Skeletal muscle tissue (tissue), 4 donors: ENCODE results near the gene MAP2K5. TPM values are rescaled to one million over a fixed set of nuclear protein-coding genes. Genes with fewer than 3 reads are reported as not detected.

Source experiments
- H3K27ac ChIP-seq: one replicate; pipeline ENCODE4 v1.7.0; 2013; ENCODE audit warnings: mild to moderate bottlenecking, low read depth, low read length, inconsistent platforms
- H3K27me3 ChIP-seq, 3 donors: one replicate each; pipeline ENCODE4 v1.7.0; 2013; ENCODE audit warnings: low read length in 3 of 3; ENCODE audit not compliant: control insufficient read depth in 3 of 3, insufficient read depth in 3 of 3
- H3K36me3 ChIP-seq, 3 donors: one replicate each; pipeline ENCODE4 v1.7.0; 2013; ENCODE audit warnings: low read length in 3 of 3; ENCODE audit not compliant: control insufficient read depth in 3 of 3, insufficient read depth in 3 of 3
- H3K4me1 ChIP-seq, 3 donors: one replicate each; pipeline ENCODE4 v1.7.0; 2013; ENCODE audit warnings: low read length in 3 of 3, mild to moderate bottlenecking in 3 of 3; ENCODE audit not compliant: control insufficient read depth in 3 of 3, insufficient read depth in 3 of 3
- H3K4me3 ChIP-seq, 3 donors: one replicate each; pipeline ENCODE4 v1.7.0; 2013; ENCODE audit warnings: low read length in 3 of 3
- H3K9ac ChIP-seq, 3 donors: one replicate each; pipeline ENCODE4 v1.7.0; 2013; ENCODE audit warnings: low read length in 3 of 3, mild to moderate bottlenecking in 3 of 3, moderate library complexity in 2 of 3, low read depth in 1 of 3
- H3K9me3 ChIP-seq, 3 donors: one replicate each; pipeline ENCODE4 v1.7.0; 2013; ENCODE audit warnings: low read length in 3 of 3; ENCODE audit not compliant: control insufficient read depth in 3 of 3
- total RNA-seq: library from RNA; depleted of rRNA; stranded (reverse); fragments of >200 nt; gene quantifications from one replicate; pipeline ENCODE4 v1.2.3, GENCODE V29; 2014
- donor health status: Osteomylitis.

Gene MAP2K5
- total RNA-seq, 1 donor from 2014 or later, result 19.3 TPM

GRCh38 chr15:67723294-67724024 is 181.0 kb downstream of the MAP2K5 start:
- Histone ChIP-seq H3K36me3 (no peaks in the 10 kb centered on the region), H3K27ac (no peak overlapping the region), H3K9me3 (no peaks in the 10 kb centered on the region), H3K27me3 (no peaks in the 10 kb centered on the region), H3K9ac (no peak overlapping the region), H3K4me3 (no peak overlapping the region), H3K4me1 (no peaks in the 10 kb centered on the region)

- Histone ChIP-seq H3K9ac (no peak overlapping the region), H3K27ac (no peak overlapping the region), H3K9me3 (no peaks in the 10 kb centered on the region), H3K36me3 (no peaks in the 10 kb centered on the region), H3K4me1 (no peaks in the 10 kb centered on the region), H3K4me3 (no peak overlapping the region), H3K27me3 (no peaks in the 10 kb centered on the region)
Observed at GRCh38 chr15:67724691-67725375, 182.3 kb downstream of the MAP2K5 start.

- no peak overlapping the region for H3K9ac ChIP-seq
- no peak overlapping the region for H3K4me3 ChIP-seq
- no peaks in the 10 kb centered on the region for H3K36me3 ChIP-seq
- no peaks in the 10 kb centered on the region for H3K9me3 ChIP-seq
- H3K27ac ChIP-seq, result no peak overlapping the region
- H3K27me3 ChIP-seq, result no peaks in the 10 kb centered on the region
- H3K4me1 ChIP-seq, result no peaks in the 10 kb centered on the region
Observed at GRCh38 chr15:67730135-67730534, 187.6 kb downstream of the MAP2K5 start.

DNA sequence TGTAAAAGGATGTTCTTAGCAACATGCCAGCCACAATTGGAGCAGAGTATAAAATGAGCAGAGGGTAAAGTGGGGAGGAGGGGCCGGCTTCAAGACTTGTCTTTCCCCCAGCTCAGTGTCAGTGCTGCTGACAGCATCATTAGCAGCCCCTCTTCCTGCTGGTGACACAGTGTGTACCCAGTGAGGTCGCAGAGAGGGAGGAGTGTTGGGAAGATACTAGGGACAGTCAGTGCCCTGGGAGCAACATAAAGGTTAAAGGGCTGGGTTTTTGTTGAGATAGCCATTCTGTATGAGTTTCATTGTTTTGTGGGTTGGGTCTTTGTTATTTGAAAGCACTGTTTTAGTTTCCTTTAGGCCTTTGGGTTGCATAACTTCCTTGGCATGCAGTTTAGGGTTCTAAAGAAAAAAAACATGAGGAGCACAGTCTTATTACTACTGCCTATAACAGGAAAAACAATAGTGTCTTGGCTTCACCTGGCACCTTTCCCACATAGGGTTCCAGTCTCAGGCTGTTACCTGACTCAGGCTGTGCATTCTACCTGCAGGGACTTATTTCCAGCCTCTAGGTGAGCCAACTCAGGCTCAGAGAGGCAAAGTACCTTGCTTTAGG is 188.7 kb downstream of the MAP2K5 start:
- no peak overlapping the region for H3K4me3 ChIP-seq
- H3K36me3 ChIP-seq, result no peaks in the 10 kb centered on the region
- H3K4me1 ChIP-seq, result no peaks in the 10 kb centered on the region
- no peaks in the 10 kb centered on the region for H3K9me3 ChIP-seq
- H3K9ac ChIP-seq, result no peak overlapping the region
- no peak overlapping the region for H3K27ac ChIP-seq
- H3K27me3 ChIP-seq, result no peaks in the 10 kb centered on the region

- no peaks in the 10 kb centered on the region for H3K27me3 ChIP-seq
- H3K4me3 ChIP-seq, result no peak overlapping the region
- no peaks in the 10 kb centered on the region for H3K9me3 ChIP-seq
- no peak overlapping the region for H3K27ac ChIP-seq
- H3K36me3 ChIP-seq, result no peaks in the 10 kb centered on the region
- no peaks in the 10 kb centered on the region for H3K4me1 ChIP-seq
- H3K9ac ChIP-seq, result no peak overlapping the region
Observed at GRCh38 chr15:67732164-67732563, 189.7 kb downstream of the MAP2K5 start.

DNA sequence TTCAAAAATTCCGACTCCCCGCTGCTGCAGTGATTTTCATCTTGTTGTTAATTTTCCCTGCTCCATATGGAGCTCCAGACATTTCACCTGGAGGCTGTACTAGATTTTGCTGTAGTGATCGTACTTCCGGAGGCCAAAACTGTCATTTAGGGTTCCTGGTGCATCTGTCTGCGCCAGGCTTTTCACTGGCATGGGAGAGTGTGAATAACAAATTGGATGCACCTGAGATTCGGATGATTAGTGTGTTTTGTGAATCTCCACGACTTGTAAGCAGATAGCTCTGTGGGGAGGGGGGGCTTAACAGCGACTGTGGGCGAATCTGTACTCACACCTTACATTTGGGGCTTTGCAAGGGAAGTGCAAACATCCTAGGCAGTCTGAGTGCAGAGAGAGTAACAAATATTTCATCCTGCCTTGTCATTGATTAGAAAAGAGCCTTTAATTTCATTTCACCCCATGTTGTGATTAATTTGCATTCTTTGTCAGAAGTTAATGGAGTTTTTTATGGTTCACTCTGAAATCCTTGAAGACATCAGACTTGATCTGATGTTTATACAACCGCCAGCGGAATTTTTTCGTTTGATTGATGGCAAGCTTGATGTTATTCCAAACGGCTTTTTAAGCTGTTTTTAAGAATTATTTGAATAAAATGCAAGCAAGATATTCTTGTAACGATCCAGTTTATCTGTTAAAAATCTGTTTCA is 190.3 kb downstream of the MAP2K5 start:
- Histone ChIP-seq H3K9ac (no peak overlapping the region), H3K9me3 (no peaks in the 10 kb centered on the region), H3K4me3 (no peak overlapping the region), H3K27ac (no peak overlapping the region), H3K36me3 (no peaks in the 10 kb centered on the region), H3K4me1 (no peaks in the 10 kb centered on the region), H3K27me3 (no peaks in the 10 kb centered on the region)

DNA sequence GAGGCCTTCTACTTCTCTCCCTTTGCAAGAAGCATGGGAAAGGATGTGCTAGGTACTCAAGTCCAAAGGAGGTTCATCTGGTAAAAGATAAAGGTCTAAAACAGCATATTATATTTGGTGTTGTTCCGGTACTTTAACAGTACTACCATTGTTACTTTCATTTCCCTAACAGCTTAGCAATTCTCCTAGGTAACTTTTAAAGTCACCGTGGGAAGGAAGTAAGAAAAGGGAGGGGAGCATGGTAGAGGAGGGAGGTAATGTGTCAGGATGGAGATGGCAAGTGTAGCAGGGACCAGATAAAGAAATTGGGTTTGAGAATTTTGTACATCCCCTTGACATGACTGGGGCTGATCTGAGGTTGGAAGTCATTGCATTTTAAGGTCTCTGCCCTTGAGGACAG is 193.4 kb downstream of the MAP2K5 start:
- Histone ChIP-seq H3K9me3 (no peaks in the 10 kb centered on the region), H3K4me1 (no peaks in the 10 kb centered on the region), H3K9ac (no peak overlapping the region), H3K36me3 (no peaks in the 10 kb centered on the region), H3K4me3 (no peak overlapping the region), H3K27me3 (no peaks in the 10 kb centered on the region), H3K27ac (no peak overlapping the region)

- Histone ChIP-seq H3K27ac (no peak overlapping the region), H3K36me3 (no peaks in the 10 kb centered on the region), H3K4me3 (no peak overlapping the region), H3K9me3 (no peaks in the 10 kb centered on the region), H3K4me1 (no peaks in the 10 kb centered on the region), H3K27me3 (no peaks in the 10 kb centered on the region), H3K9ac (no peak overlapping the region)
Observed at GRCh38 chr15:67736810-67737209, 194.3 kb downstream of the MAP2K5 start.

DNA sequence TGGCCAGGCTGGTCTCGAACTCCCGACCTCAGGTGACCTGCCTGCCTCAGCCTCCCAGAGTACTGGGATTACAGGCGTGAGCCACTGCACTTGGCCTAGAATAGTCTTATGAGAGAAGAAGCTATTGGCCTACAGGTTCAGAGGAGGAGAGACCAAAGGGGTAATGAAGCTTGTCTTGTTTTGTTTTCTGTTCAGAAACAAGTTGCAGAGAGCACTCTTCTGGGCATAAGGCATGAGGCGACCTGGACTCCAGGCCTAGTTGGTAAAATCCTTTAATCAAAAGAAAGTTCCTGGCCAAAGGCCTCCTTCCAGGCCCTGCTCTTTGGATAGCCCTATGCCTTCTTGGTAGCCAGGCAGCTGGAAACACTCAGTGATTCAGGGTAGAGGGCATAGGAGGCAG is 195.6 kb downstream of the MAP2K5 start:
- Histone ChIP-seq H3K27ac (no peak overlapping the region), H3K9me3 (no peaks in the 10 kb centered on the region), H3K4me1 (no peaks in the 10 kb centered on the region), H3K4me3 (no peak overlapping the region), H3K36me3 (no peaks in the 10 kb centered on the region), H3K27me3 (no peaks in the 10 kb centered on the region), H3K9ac (no peak overlapping the region)

GRCh38 chr15:67740405-67740804 is 197.9 kb downstream of the MAP2K5 start:
- Histone ChIP-seq H3K9ac (no peak overlapping the region), H3K4me1 (no peaks in the 10 kb centered on the region), H3K9me3 (no peaks in the 10 kb centered on the region), H3K4me3 (no peak overlapping the region), H3K36me3 (no peaks in the 10 kb centered on the region), H3K27me3 (no peaks in the 10 kb centered on the region), H3K27ac (no peak overlapping the region)
